ENCODE measurements around the gene PMM2.

Gene PMM2

GRCh38 chr16:8818504-8819270 is 21.0 kb downstream of the PMM2 start:
- H3K4me3 ChIP-seq (ENCODE audit: low read depth, low read length) = no peak overlapping the region
- TF ChIP-seq CTCF (IDR thresholded peaks at IDR 0.05; ENCODE audit: low read depth, low read length) = no peak

- no peak for TF ChIP-seq CTCF (IDR thresholded peaks at IDR 0.05; ENCODE audit: low read depth, low read length)
- H3K4me3 ChIP-seq (ENCODE audit: low read depth, low read length) = no peak overlapping the region
Observed at GRCh38 chr16:8819411-8820034, 21.9 kb downstream of the PMM2 start.

- no peak for TF ChIP-seq CTCF (IDR thresholded peaks at IDR 0.05; ENCODE audit: low read depth, low read length)
- H3K4me3 ChIP-seq (ENCODE audit: low read depth, low read length) = no peak overlapping the region
Observed at GRCh38 chr16:8822403-8822802, 24.8 kb downstream of the PMM2 start.

- no peak overlapping the region for H3K4me3 ChIP-seq (ENCODE audit: low read depth, low read length)
- TF ChIP-seq CTCF (IDR thresholded peaks at IDR 0.05; ENCODE audit: low read depth, low read length) = no peak
Observed at GRCh38 chr16:8826278-8826879, 28.7 kb downstream of the PMM2 start.

GRCh38 chr16:8828541-8829165 is 31.0 kb downstream of the PMM2 start:
- TF ChIP-seq CTCF (IDR thresholded peaks at IDR 0.05; ENCODE audit: low read depth, low read length) = no peak
- no peak overlapping the region for H3K4me3 ChIP-seq (ENCODE audit: low read depth, low read length)

GRCh38 chr16:8831450-8831849 is 33.8 kb downstream of the PMM2 start:
- TF ChIP-seq CTCF (IDR thresholded peaks at IDR 0.05; ENCODE audit: low read depth, low read length) = no peak
- no peak overlapping the region for H3K4me3 ChIP-seq (ENCODE audit: low read depth, low read length)

Measured in WI38 (cell line).